GM12891 (cell line): Measurements from ENCODE around the gene IFNG-AS1.

Experiments used
- POLR2A ChIP-seq: IDR thresholded peaks from 2 replicates; pipeline ENCODE4 v1.6.1; 2011; ENCODE audit warnings: low read depth, low read length, control low read depth
- POLR2AphosphoS5 ChIP-seq: IDR thresholded peaks from 2 replicates; pipeline ENCODE4 v1.6.1; 2011; ENCODE audit warnings: low read depth, low read length, control low read depth
- POU2F2 ChIP-seq: IDR thresholded peaks from 2 replicates; pipeline ENCODE4 v1.6.1; 2011; ENCODE audit warnings: low read depth, mild to moderate bottlenecking, control low read depth, low read length, moderate library complexity

DNA sequence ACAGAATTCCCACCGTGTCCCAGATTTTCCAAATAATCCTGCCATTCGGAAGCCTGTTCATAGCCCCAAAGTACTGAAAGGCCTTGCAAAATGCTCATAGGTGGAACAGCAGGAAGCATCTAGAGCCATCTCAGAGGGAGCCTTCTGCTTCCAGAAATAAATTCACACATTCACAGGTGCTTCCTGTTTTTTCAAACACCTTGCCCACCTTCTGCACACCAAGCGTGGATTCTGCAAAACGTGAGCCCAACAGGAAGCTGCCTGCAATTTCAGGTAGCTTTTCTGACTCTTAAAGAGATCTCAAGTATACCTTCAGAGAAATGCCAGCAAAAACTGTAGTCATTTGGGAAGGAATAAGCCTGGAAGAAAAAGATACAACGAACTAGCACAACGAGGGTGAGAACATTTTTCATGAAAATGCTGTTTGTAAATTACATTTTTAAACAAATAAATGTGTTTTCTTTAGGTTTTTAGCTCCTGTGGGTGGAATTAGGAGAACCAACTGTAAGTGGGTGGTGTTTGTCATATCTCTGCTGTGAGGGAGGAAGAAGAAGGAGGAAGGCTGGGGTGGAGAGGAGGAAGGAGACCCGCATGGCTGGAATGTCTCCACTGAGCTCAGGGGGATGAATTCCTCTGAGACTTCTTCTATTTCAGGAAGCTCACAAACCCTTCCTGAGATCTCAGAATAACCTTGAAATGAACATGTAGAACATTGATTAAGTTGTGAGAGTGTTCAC lies at the start of gene IFNG-AS1:
- TF ChIP-seq POLR2AphosphoS5 (no peak), POLR2A (no peak), POU2F2 (no peak)
